PFSK-1 (cell line): ENCODE results near the gene SLC22A17.

ENCODE experiments used
- FOXP2 ChIP-seq: optimal IDR thresholded peaks from 2 replicates; pipeline ENCODE3; 2011; ENCODE audit warnings: borderline replicate concordance, control low read depth, inconsistent platforms; ENCODE audit not compliant: insufficient read depth; ENCODE audit errors: extremely low read length, extremely low read depth
- POLR2AphosphoS5 ChIP-seq: IDR thresholded peaks from 2 replicates; pipeline ENCODE4 v1.6.1; 2012; ENCODE audit warnings: low read depth, mild to moderate bottlenecking, control low read depth, low read length, moderate library complexity
- SIN3A ChIP-seq: IDR thresholded peaks from 2 replicates; pipeline ENCODE4 v1.6.1; 2012; ENCODE audit warnings: mild to moderate bottlenecking, low read length, moderate library complexity, borderline replicate concordance; ENCODE audit not compliant: insufficient read depth
- TAF1 ChIP-seq: IDR thresholded peaks from 2 replicates; pipeline ENCODE4 v1.6.1; 2012; ENCODE audit warnings: low read length, control low read depth, borderline replicate concordance; ENCODE audit not compliant: insufficient read depth
- TF ChIP-seq, protein P1 (sequence below), 2 experiments: IDR thresholded peaks; 2 replicates each; pipeline versions ENCODE4 v1.6.1 to v1.8.0; 2011 to 2012; ENCODE audit warnings: low read depth in 2 of 2, low read length in 2 of 2, control low read depth in 1 of 2, inconsistent platforms in 1 of 2, mild to moderate bottlenecking in 1 of 2, moderate library complexity in 1 of 2; ENCODE audit not compliant: insufficient read depth in 1 of 2

The SLC22A17 gene

GRCh38 chr14:23365036-23365731, 12.5 kb upstream of the SLC22A17 start, which contains the start of gene EFS:
TSS of gene EFS (minus strand) at chr14:23365172. CDS start at chr14:23365025, 147 bp downstream.
- no peak for TF ChIP-seq POLR2AphosphoS5
- no peak for TF ChIP-seq FOXP2
- TF ChIP-seq SIN3A: no peak
- no peak for TF ChIP-seq TAF1
- TF ChIP-seq, protein P1, sequence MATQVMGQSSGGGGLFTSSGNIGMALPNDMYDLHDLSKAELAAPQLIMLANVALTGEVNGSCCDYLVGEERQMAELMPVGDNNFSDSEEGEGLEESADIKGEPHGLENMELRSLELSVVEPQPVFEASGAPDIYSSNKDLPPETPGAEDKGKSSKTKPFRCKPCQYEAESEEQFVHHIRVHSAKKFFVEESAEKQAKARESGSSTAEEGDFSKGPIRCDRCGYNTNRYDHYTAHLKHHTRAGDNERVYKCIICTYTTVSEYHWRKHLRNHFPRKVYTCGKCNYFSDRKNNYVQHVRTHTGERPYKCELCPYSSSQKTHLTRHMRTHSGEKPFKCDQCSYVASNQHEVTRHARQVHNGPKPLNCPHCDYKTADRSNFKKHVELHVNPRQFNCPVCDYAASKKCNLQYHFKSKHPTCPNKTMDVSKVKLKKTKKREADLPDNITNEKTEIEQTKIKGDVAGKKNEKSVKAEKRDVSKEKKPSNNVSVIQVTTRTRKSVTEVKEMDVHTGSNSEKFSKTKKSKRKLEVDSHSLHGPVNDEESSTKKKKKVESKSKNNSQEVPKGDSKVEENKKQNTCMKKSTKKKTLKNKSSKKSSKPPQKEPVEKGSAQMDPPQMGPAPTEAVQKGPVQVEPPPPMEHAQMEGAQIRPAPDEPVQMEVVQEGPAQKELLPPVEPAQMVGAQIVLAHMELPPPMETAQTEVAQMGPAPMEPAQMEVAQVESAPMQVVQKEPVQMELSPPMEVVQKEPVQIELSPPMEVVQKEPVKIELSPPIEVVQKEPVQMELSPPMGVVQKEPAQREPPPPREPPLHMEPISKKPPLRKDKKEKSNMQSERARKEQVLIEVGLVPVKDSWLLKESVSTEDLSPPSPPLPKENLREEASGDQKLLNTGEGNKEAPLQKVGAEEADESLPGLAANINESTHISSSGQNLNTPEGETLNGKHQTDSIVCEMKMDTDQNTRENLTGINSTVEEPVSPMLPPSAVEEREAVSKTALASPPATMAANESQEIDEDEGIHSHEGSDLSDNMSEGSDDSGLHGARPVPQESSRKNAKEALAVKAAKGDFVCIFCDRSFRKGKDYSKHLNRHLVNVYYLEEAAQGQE (IDR thresholded peaks at IDR 0.05; ENCODE audit: insufficient read depth in 1 of 2, low read depth in 2 of 2, low read length in 2 of 2): no peak

DNA sequence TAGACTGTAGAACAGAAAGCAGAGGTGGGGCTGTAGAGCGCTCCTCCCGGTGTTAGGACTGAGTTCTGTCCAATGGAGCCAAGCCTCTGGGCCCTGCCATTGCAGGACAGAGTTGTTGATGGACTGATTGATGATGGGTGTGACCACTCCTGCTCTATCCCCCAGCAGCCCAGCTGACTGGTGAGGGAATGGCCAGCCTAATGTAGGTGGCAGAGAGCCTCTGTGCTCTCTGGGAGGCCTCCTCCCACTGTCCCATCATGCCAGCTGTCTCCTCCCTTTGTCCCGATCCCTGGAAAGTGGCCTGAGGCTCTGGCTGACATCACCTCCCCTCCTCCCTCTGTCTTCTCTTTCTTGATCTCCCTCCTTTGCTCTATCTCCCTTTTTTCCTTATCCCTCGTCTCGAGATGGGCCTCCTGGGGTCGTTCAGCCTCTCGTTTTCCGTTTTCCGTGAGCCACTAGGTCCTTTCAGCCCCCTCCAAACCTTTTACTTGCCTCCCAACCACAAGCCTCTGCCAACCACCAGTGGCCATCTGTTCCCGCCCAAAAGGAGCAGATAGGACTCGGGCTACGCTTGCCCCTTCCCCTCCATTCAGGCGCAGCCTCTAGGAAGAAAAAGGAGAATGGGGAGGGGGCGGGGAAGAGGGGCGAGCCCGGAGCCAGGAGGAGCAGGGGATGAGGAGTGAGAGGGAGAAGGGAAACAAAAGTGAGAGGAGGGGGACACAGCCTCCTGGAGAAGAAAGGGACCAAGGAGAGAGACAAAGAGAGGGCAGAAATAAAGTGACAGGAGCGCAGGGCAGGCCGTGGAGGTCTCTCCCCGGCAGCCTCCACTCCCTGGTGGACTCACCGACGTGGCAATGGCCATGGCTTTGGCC, 11.7 kb upstream of the SLC22A17 start:
- TF ChIP-seq POLR2AphosphoS5 (no peak), FOXP2 (no peak), SIN3A (no peak), TAF1 (no peak)
- TF ChIP-seq, protein P1 (IDR thresholded peaks at IDR 0.05; ENCODE audit: insufficient read depth in 1 of 2, low read depth in 2 of 2, low read length in 2 of 2): no peak

DNA sequence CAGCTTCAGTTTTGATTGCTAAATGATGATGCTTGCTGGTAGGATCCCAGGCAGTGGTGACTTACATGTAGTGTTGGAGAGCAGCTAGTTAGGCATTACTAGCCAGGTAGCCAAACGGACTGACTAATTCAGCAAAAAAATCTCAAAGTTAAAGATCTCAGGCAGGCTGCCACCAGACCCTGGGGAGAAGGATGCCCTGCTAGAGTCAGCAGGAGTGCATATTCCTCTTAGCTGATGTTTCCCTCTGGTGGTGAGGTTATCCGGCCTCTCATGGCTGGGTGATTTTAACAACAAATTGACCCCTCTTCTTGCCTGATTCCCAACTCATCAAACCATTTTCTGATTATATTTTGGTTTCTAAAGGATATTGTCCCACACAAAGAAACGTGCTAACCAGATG, 9.5 kb upstream of the SLC22A17 start:
- TF ChIP-seq SIN3A: no peak
- TF ChIP-seq TAF1: no peak
- no peak for TF ChIP-seq POLR2AphosphoS5
- no peak for TF ChIP-seq FOXP2
- TF ChIP-seq, protein P1 (IDR thresholded peaks at IDR 0.05; ENCODE audit: insufficient read depth in 1 of 2, low read depth in 2 of 2, low read length in 2 of 2): no peak

DNA sequence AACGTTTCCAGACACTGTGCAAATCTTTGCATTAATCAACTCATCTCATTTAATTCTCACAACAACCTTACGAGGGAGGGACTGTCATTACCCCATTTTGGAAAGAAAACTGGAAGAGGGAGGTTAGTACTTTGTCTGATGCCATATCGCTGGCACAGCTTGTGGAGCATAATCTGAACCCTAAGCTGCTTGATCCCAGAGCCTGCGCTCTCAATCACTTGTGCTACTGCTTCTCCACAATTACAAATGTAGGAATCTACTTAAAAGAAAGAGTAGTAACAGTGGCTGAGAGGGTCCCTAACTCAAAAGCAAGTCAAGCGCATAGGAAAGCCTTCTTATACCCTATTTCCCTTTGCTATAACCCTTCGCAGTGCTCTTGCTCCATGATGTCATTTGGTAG, 9.1 kb upstream of the SLC22A17 start:
- TF ChIP-seq, protein P1 (IDR thresholded peaks at IDR 0.05; ENCODE audit: insufficient read depth in 1 of 2, low read depth in 2 of 2, low read length in 2 of 2): no peak
